HG03064 (cell line): ENCODE data around the gene PARP6.

Experiments used
- ATAC-seq: cut with Tn5 transposase; IDR thresholded peaks from one replicate; pipeline ENCODE4 v1.9.1; 2021; ENCODE audit warnings: low read depth; ENCODE audit not compliant: unreplicated experiment

The PARP6 gene

GRCh38 chr15:72202302-72202701, 70.1 kb downstream of the PARP6 start:
- no peak for ATAC-seq

- no peak for ATAC-seq
Observed at GRCh38 chr15:72201391-72201921, 70.9 kb downstream of the PARP6 start.

DNA sequence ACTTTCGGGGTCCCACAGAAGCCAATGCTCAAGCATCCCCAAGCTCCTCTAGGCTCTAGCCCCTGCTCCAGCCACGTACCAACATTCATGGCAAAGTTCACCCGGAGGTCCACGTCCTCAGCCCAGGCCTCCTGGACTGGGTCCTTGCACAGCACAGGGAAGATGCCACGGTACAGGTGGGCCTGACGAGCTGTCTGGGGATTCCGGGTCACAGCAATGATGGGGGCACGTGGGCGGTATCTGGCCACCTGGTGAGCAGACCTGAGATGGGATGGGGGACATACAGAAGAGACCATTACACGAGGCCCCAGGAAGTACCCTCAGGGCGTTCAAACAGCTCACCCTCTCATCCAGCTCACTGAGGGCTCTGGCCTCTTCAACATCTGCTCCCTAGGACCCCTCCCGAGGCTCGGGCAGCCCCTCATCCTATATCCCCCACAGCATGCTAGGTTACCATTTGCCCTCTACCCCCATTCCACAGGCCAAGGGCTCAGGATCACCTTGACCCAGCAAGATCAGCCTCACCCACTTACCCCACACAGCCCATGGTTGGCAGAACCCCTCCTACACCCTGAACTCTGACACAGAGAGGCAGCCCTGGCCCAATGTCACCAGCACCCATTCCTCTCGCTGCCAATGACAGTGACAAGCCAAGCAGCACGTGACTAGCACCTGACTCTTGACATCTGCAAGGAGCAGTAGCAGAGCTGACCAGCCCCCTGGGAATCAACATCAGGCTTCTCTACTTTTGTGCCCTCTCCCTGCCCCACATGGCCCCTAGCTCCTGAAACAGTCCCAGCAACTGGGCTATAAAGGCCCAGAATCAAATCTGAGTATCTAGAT, 71.7 kb downstream of the PARP6 start:
- no peak for ATAC-seq

DNA sequence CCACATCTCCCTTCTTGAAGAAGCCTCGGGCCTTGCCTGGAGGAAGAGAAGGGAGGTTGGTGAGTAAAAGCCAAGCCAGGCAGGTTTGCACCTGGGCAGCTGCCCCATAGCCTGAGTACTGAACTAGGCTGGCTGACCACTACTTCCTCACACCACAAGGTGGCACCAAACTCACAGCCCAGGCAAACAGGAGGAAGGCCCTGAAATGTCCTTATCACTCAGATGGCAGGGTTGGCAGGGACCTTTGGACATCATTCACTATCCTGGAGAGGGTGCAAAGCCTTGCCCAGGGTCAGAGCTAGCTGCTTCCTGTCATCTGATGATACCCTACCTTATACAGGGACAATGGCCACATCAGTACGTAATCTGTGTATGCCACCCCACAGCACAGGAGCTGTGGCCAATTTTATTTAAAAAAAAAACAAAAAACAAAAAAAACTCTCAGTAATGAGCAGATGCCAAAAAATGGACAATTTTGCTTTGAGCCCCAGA, 72.6 kb downstream of the PARP6 start:
- no peak for ATAC-seq

- no peak for ATAC-seq
Observed at GRCh38 chr15:72199205-72199515, 73.2 kb downstream of the PARP6 start.

- no peak for ATAC-seq
Observed at GRCh38 chr15:72198356-72199204, 73.8 kb downstream of the PARP6 start.

GRCh38 chr15:72197460-72198355, 74.6 kb downstream of the PARP6 start, which contains the start of gene GRAMD2A:
TSS of gene GRAMD2A (minus strand) at chr15:72197787.
- ATAC-seq: no peak

- no peak for ATAC-seq
Observed at GRCh38 chr15:72197041-72197459, 75.3 kb downstream of the PARP6 start.

DNA sequence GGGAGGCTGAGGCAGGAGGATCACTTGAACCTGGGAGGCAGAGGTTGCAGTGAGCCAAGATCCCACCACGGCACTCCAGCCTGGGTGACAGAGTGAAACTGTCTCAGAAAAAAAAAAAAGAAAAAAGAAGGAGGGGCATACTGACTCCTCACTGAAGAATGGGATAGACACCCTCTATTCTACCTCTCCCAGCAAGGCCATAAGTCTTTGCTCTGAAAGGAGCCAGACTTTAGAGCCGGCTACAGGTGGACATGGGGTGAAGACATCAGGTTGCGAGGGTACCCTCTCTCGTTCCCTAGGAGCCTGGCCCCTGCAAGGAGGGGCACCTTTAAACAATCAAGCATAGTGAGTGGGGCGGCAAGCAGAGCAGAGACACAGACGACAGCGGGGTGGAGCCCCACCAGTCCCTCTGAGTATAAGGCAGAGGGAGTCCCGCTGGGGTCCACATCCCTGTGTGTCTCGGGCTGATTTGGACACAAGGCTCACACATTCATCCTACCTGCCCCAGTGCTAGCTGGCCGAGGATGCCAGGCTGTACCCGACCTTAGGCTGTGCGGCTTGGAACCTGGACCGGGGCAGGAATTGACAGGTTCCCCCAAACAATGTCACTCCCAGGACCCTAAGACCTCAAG, 75.8 kb downstream of the PARP6 start:
- no peak for ATAC-seq

DNA sequence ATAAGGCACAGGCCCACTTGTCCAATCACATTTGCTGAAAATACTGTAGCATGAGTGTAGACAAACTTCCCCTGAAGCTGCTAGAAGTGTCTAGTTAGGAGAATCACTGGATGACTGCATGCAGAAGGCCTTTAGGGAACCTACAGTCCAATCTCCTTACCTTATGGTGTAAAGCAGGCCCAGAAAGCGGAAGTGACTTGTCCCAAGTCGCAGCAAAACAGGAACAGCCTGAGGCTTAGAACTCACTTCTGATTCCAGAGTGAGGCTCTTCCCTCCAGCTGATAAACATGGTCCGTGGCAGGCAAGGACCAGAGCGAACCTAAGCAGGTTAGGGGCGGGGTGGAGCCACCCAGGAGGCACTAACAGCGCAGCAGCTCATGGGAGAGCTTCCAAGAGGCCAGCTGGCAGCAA, 77.2 kb downstream of the PARP6 start:
- ATAC-seq: no peak

- no peak for ATAC-seq
Observed at GRCh38 chr15:72193836-72194396, 78.4 kb downstream of the PARP6 start.

DNA sequence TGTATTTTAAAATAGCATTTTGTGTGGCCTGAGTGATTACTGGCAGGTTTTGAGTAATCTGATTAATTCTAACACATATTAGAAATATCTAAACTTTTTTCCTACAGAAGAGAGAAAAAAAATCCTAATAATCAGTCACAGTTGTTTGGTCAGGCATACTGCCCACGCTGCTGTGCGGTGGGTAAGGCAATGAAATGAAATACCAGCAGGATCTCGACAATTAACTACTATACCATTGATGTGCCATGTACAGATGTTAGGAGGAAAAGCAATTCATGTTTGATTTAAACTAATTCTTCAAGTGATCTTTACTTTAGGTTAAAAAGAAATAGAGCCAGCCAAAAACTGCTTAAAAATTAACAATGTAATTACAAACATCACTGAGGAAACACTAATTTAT, 79.9 kb downstream of the PARP6 start:
- no peak for ATAC-seq
